ENCODE data around the gene GPD1.
"Not testable (repeated sequence)": the region's sequence is repeated elsewhere in the genome, so short reads cannot be mapped to it uniquely, and the experiment has no call there.

Gene GPD1

DNA sequence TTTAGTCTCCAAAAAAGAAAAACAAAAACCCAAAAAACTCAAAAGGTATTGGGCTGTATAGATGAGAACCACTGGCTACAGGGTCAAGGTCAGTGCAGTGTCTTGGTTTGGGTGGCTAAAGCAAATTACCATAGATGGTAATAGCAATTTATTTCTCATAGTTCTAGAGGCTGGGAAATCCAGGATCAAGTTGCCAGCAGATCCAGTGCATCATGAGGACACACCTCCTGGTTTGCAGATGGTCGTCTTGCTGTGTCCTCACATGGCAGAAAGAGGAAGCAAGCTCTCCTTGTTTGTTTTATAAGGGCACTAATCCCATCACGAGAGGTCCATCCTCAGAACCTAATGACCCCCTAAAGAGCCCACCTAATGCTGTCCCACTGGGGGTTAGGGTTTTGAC lies 19.4 kb downstream of the GPD1 start:
- no peak for DNase-seq (ENCODE audit: low read depth in 2 of 2)

DNA sequence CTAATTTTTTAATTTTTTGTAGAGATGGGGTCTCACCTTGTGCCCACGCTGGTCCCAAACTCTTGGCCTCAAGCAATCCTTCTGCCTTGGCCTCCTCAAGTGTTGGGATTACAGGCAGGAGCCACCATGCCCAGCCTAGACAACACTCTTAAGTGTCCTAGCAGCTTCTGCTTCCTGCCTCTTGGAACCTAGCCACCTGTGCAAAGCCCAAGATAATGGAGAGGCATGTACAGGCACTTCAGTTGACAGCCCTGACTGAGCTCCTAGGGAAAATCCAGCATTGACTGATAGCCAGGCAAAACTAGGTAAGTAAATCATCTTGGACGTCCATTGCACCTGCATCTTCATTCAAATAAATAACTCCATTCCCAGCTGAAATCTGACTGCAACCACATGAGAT lies 23.7 kb downstream of the GPD1 start:
- DNase-seq (ENCODE audit: low read depth in 2 of 2), result no peak

DNA sequence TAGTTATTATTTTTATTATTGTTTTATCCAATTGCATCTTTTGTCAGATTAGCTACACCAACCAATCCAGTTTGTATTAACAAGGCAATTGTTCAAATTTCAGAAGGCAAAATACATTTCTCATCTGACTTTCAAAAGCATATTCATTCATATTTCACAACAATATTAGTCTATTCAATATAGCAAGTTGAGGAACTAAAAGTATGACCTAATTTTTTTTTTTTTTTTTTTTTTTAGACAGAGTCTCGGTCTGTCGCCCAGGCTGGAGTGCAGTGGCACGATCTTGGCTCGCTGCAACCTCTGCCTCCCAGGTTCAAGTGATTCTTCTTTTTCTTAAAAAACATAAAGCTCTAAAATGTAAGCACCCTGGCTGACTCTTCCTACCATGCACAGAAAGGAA lies 25.5 kb downstream of the GPD1 start:
- DNase-seq (ENCODE audit: low read depth in 2 of 2), result no peak

DNA sequence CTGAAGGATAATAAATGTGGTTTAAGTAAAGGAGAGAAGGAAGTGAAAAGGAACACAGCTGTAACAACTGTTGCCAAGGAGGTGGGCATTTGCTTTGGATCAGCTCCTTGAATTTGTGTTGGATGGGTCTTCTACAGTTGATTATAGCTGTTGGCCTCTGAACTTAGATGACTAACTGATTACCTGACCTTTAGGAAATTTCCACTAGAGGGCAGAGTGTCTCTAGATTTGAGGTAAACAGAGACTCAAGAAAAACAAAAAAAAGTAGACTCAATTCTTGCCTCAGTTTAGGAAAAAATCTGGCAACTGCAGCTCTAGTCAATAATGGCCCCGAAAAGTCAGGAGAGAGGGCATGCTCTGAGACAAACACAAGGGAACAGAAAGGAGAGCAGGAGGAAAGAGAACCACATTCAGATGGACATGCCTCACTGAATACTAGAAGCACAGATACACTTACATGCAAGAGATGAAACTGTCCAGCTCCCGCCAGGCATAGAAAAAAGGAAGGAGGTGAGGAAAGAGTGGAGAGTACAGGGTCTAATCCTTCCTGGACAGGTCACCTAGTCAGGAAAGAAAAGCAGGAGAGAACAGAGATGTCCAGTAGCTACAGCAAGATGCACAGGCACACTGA lies 28.8 kb downstream of the GPD1 start:
- no peak for DNase-seq (ENCODE audit: low read depth in 2 of 2)

DNA sequence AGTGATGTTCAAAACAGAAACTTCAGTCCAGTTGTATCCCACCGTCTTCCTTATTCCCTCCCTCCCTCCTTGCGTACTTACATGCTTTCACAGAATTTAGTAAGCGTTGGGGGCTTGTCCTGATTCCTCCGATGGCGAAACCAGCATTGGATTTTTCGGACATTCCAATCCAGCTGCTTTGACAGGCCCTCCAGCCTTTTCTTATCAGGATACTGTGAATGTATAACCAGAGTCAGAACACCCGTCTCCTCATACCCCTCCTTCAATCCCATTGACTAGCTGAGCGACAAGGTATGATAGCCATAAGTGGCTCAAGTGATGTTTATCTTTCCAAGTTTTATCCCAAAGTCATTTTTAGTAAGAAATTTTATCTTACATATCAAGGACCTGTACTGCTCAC lies 39.2 kb downstream of the GPD1 start:
- no peak for DNase-seq (ENCODE audit: low read depth in 2 of 2)

DNA sequence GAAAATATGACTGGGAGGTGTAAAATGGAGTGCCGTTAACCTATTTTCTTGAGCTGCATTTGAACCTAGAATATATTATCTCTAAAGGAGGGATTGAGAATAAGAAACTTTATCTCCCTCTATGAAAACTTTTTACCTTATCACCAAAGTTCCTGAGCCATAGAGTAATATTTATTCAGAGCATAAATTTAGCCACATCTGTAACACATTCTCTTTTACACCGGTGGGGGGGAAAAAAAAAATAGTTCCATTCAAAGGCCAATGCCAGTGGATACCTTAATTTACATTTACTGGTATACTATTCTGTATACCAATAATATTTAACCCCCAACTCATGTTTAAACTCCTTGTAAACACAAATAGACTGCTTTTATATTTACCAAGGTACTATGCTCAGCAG lies 41.6 kb downstream of the GPD1 start:
- no peak for DNase-seq (ENCODE audit: low read depth in 2 of 2)

DNA sequence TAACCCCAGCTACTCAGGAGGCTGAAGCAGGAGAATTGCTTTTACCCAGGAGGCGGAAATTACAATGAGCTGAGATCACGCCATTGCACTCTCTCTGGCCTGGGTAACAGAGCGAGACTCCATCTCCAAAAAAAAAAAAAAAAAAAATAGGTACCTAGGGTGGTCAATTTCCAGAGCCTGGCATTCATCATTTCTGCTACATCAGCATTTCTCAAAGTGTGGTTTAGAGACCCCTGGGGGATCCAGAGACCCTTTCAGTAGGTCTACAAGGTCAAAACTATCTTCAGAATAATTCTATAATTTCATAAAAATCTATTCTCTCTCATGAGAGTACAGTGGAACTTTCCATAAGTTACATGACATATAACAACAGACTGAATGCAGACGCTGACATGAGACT lies 43.5 kb downstream of the GPD1 start:
- DNase-seq (ENCODE audit: low read depth in 2 of 2), result no peak

DNA sequence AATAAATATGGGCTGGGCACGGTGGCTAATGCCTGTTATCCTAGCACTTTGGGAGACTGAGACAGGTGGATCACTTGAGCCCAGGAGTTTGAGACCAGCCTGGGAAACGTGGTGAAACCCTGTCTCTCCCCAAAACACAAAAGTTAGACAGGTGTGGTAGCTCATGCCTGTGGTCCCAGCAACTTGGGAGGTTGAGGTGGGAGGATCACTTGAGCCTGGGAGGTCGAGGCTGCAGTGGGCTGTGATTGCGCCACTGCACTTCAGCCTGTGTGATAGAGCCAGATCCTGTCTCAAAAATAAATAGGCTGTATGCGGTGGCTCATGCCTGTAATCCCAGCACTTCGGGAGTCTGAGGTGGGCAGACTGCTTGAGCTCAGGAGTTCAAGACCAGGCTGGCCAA lies 44.2 kb downstream of the GPD1 start:
- not testable (repeated sequence) for DNase-seq (ENCODE audit: low read depth in 2 of 2)

DNA sequence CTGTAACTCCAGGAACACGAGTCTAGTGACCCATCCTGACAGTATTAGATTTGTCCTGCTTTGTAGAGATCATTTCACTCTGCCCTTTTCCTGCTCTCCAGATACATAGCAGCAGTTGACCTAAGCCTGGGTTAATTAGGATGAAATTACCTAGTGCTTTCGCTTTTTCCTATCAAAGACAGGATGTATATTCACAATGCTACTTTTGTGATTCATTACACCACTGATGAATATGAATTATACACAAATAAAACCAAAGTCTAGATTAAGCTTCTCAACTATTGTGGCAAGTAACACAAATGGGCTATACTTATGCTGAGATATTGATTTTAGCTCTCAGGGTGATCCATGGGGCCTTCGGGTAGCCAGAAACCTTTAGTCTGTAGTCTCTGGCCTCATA lies 45.5 kb downstream of the GPD1 start:
- no peak for DNase-seq (ENCODE audit: low read depth in 2 of 2)

DNA sequence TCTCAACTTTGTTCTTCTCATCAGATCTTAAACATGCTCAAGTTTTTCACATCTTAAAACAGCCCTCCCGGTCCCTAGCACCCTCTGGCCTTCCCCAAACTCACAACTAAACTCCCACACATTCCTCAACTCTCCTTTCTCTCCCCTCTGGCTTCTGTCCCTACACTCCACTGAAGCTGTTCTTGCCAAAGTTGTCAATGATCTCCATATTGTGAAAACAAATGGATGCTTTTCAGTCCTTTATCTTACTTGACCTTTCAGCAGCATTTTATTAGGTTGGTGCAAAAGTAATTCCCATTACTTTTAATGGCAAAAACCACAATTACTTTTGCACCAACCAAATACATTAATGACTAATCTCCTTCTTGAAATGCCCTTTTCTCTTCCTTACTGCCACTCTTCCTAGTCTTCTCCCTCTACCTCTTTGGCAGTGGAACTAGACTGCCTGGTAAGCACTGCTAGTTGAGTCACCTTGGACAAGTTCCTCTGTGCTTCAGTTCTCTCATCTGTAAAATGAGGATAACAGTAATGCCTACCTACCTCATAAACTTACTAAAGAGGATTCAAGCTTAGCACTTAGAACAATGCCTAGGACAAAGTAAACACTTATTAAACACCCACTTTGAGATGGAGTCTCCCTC lies 47.4 kb downstream of the GPD1 start:
- DNase-seq (ENCODE audit: low read depth in 2 of 2), result no peak

DNA sequence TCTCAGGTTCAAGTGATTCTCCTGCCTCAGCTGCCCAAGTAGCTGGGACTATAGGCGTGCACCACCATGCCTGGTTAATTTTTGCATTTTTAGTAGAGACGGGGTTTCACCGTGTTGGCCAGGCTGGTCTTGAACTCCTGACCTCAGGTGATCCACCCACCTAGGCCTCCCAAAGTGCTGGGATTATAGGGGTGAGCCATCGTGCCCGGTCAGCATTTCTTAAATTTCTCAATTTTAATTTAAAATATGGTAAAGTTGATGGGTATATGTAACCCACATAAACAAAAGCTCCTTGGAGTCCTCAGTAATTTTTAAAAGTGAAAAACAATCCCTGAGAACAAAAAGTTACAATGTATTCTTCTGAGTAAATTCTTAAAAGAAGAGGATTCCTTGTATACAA lies 51.1 kb downstream of the GPD1 start:
- not testable (repeated sequence) for DNase-seq (ENCODE audit: low read depth in 2 of 2)

DNA sequence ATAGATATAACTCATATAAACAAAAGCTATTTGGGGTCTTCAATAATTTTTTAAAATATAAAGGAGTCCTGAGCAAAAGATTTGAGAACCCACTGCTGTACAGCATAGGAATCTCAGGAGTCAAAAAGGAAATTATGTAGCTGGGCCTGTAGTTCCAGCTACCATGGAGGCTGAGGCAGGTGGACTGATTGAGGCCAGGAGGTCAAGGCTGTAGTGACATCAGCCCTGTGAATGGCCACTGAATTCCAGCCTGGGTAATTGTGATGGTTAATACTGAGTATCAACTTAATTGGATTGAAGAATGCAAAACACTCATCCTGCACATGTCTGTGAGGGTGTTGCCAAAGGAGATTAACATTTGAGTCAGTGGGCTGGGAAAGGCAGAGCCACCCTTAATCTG lies 52.8 kb downstream of the GPD1 start:
- no peak for DNase-seq (ENCODE audit: low read depth in 2 of 2)

DNA sequence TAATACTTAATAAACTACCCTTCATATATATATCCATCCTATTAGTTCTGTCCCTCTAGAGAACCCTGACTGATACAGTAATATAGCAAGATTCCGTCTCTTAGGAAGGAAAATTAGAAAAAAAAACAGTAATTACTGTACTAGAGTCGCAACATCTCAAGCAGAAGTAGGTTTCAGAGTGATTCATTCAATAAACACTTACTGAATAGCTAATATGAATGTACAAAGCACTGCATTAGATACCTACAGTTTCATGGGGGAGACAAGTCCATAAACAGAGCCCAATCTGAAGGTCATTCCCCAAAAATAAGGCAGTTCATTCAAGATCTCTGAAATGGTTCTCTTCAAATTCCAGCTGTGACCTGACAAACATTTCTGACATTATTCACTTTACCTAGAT lies 53.5 kb downstream of the GPD1 start:
- DNase-seq (ENCODE audit: low read depth in 2 of 2), result no peak

DNA sequence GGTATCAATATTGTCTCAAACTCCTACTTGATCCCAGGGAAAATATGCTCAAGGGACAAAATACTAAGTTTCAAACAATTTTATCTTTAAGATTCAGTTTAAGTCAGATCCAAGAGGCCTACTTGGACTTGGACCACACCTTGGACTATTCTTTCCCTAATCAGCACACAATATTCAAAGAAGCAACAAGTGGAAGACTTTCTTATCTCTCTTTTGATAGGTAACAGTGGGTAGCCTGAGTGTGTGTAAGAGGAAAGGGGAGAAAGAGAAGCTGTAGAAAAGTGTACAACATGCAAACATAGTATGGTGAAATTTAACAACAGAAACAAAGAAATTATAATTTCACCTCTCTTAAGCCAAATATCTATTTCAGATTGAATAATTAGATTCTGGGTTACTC lies 56.8 kb downstream of the GPD1 start:
- no peak for DNase-seq (ENCODE audit: low read depth in 2 of 2)
